GM23338 (cell line): ENCODE results near the gene ZNRD2.

Experiments used
- CREB1 ChIP-seq: fragments of 250-450 bp; sonication (Bioruptor Pico); IDR thresholded peaks from 2 replicates; pipeline ENCODE4 v1.5.0; 2020; ENCODE audit warnings: low read depth, mild to moderate bottlenecking, moderate library complexity
- CTCF ChIP-seq, 2 experiments: fragments of 200-600 bp in 1 of 2; sonication (generic) in 1 of 2; conservative IDR thresholded peaks; 2 replicates each; pipeline versions ENCODE4 v1.5.1 to v1.6.1; 2016 to 2017; ENCODE audit warnings: antibody characterized with exemption in 2 of 2, low read depth in 2 of 2, mild to moderate bottlenecking in 2 of 2, moderate library complexity in 1 of 2
- ETS1 ChIP-seq: IDR thresholded peaks from 2 replicates; pipeline ENCODE4 v1.6.1; 2016; ENCODE audit warnings: antibody characterized with exemption
- EZH2 ChIP-seq: fragments of 200-600 bp; sonication (generic); IDR thresholded peaks from one replicate; pipeline ENCODE4 v1.8.0; 2017; ENCODE audit warnings: antibody characterized with exemption, mild to moderate bottlenecking, low read depth; ENCODE audit not compliant: unreplicated experiment
- EZH2phosphoT487 ChIP-seq: fragments of 200-600 bp; sonication (generic); IDR thresholded peaks from one replicate; pipeline ENCODE4 v1.8.1; 2018; ENCODE audit warnings: antibody characterized with exemption; ENCODE audit not compliant: unreplicated experiment
- JUNB ChIP-seq: IDR thresholded peaks from one replicate; pipeline ENCODE4 v1.6.1; 2016; ENCODE audit warnings: antibody characterized with exemption; ENCODE audit not compliant: unreplicated experiment
- POLR2AphosphoS5 ChIP-seq: IDR thresholded peaks from 2 replicates; pipeline ENCODE4 v1.6.1; 2016; ENCODE audit warnings: antibody characterized with exemption, low read depth
- REST ChIP-seq: IDR thresholded peaks from one replicate; pipeline ENCODE4 v1.6.1; 2018; ENCODE audit warnings: antibody characterized with exemption; ENCODE audit not compliant: unreplicated experiment
- STAT1 ChIP-seq: IDR thresholded peaks from one replicate; pipeline ENCODE4 v1.6.1; 2016; ENCODE audit warnings: antibody characterized with exemption; ENCODE audit not compliant: unreplicated experiment

GRCh38 chr11:65540290-65541092 lies 29.8 kb upstream of the ZNRD2 start:
- TF ChIP-seq EZH2 (no peak), CREB1 (no peak), REST (no peak), POLR2AphosphoS5 (peak; percentile 70), CTCF (conservative IDR thresholded peaks at IDR 0.05; ENCODE audit: low read depth in 2 of 2) (peak; percentile 87 to 91), EZH2phosphoT487 (no peak), JUNB (no peak), ETS1 (no peak), STAT1 (no peak)
